Measurements from ENCODE around the gene ZNF587. TPM values are rescaled to one million over a fixed set of nuclear protein-coding genes. Genes with fewer than 3 reads are reported as not detected.
"Not testable (repeated sequence)": the region's sequence is repeated elsewhere in the genome, so short reads cannot be mapped to it uniquely, and the experiment has no call there.

Gene ZNF587
- total and polyA plus RNA-seq, 5 donors: 16.3 to 23.8 (median 20.2) TPM

GRCh38 chr19:57823155-57823554, 26.5 kb upstream of the ZNF587 start:
- H3K9me3 ChIP-seq (ENCODE audit: control insufficient read depth, low read length); H3K27me3 ChIP-seq (ENCODE audit: control insufficient read depth, insufficient read depth); ATAC-seq; H3K27ac ChIP-seq (ENCODE audit: low read length); intact Hi-C loops (cut with DNase I); H3K4me3 ChIP-seq (ENCODE audit: low read length); H3K4me1 ChIP-seq (ENCODE audit: control insufficient read depth, insufficient read depth, low read length); DNase-seq: not testable (repeated sequence)
- 70% methylated on average over 2 of the region's 2 CpGs for WGBS

- H3K27ac ChIP-seq (ENCODE audit: low read length): not testable (repeated sequence)
Observed at GRCh38 chr19:57823608-57824007, 26.1 kb upstream of the ZNF587 start.

GRCh38 chr19:57825511-57825910, 24.1 kb upstream of the ZNF587 start:
- no peaks in the 10 kb centered on the region for H3K9me3 ChIP-seq (ENCODE audit: control insufficient read depth, low read length)

More at GRCh38 chr19:57823608-57824007, 26.1 kb upstream of the ZNF587 start:
- H3K9me3 ChIP-seq (ENCODE audit: control insufficient read depth, low read length); intact Hi-C loops (cut with DNase I); ATAC-seq; DNase-seq; H3K27me3 ChIP-seq (ENCODE audit: control insufficient read depth, insufficient read depth); H3K4me1 ChIP-seq (ENCODE audit: control insufficient read depth, insufficient read depth, low read length); H3K4me3 ChIP-seq (ENCODE audit: low read length): not testable (repeated sequence)
- WGBS: 78% methylated on average over 4 of the region's 4 CpGs

GRCh38 chr19:57829316-57829715, 20.3 kb upstream of the ZNF587 start:
- intact Hi-C loops (cut with DNase I): no loop called here
- DNase-seq (no peak), ATAC-seq (no peak)
- Histone ChIP-seq H3K4me1 (ENCODE audit: control insufficient read depth, insufficient read depth, low read length) (no peaks in the 10 kb centered on the region), H3K27me3 (ENCODE audit: control insufficient read depth, insufficient read depth) (no peaks in the 10 kb centered on the region), H3K9me3 (ENCODE audit: control insufficient read depth, low read length) (no peaks in the 10 kb centered on the region), H3K27ac (ENCODE audit: low read length) (peak overlapping the region; percentile 6), H3K4me3 (ENCODE audit: low read length) (no peak overlapping the region)
- WGBS: 38% methylated on average over 5 of the region's 5 CpGs

More at GRCh38 chr19:57825511-57825910, 24.1 kb upstream of the ZNF587 start:
- intact Hi-C loops (cut with DNase I): no loop called here
- H3K27ac ChIP-seq (ENCODE audit: low read length): no peak overlapping the region
- DNase-seq (no peak), ATAC-seq (no peak)
- no peak overlapping the region for H3K4me3 ChIP-seq (ENCODE audit: low read length)
- H3K4me1 ChIP-seq (ENCODE audit: control insufficient read depth, insufficient read depth, low read length): peaks cover 4% of the 10 kb centered on the region
- 84% methylated on average over 6 of the region's 6 CpGs for WGBS
- no peaks in the 10 kb centered on the region for H3K27me3 ChIP-seq (ENCODE audit: control insufficient read depth, insufficient read depth)

GRCh38 chr19:57830071-57830602, 19.5 kb upstream of the ZNF587 start, which contains the start of gene ZNF587B:
Gene ZNF587B, plus strand, starts transcription at chr19:57830299. Its CDS starts 230 bp downstream, at chr19:57830529.
- peak within 1 kb of the TSS; percentile 95 for H3K27ac ChIP-seq (ENCODE audit: low read length)
- DNase-seq (peak; percentile 77 to 93 (median 91)), ATAC-seq (peak; percentile 91 to 92)
- H3K4me3 ChIP-seq (ENCODE audit: low read length): peak within 1 kb of the TSS; percentile 63
- WGBS: 22% methylated on average over 22 of the region's 22 CpGs
- intact Hi-C loops (cut with DNase I): no loop called here
- H3K27me3 ChIP-seq (ENCODE audit: control insufficient read depth, insufficient read depth): no peaks in the 10 kb centered on the region
- H3K9me3 ChIP-seq (ENCODE audit: control insufficient read depth, low read length): no peaks in the 10 kb centered on the region
- no peaks in the 10 kb centered on the region for H3K4me1 ChIP-seq (ENCODE audit: control insufficient read depth, insufficient read depth, low read length)

- H3K9me3 ChIP-seq (ENCODE audit: control insufficient read depth, low read length); H3K4me3 ChIP-seq (ENCODE audit: low read length); intact Hi-C loops (cut with DNase I); H3K4me1 ChIP-seq (ENCODE audit: control insufficient read depth, insufficient read depth, low read length); ATAC-seq; H3K27me3 ChIP-seq (ENCODE audit: control insufficient read depth, insufficient read depth); H3K27ac ChIP-seq (ENCODE audit: low read length); DNase-seq: not testable (repeated sequence)
- WGBS: 90% methylated on average over 5 of the region's 5 CpGs
Observed at GRCh38 chr19:57836991-57837390, 12.7 kb upstream of the ZNF587 start.

GRCh38 chr19:57838622-57839191, 11.0 kb upstream of the ZNF587 start:
- H3K27me3 ChIP-seq (ENCODE audit: control insufficient read depth, insufficient read depth); H3K4me1 ChIP-seq (ENCODE audit: control insufficient read depth, insufficient read depth, low read length); H3K9me3 ChIP-seq (ENCODE audit: control insufficient read depth, low read length); ATAC-seq; H3K27ac ChIP-seq (ENCODE audit: low read length); intact Hi-C loops (cut with DNase I); DNase-seq; H3K4me3 ChIP-seq (ENCODE audit: low read length): not testable (repeated sequence)
- WGBS: 89% methylated on average over 5 of the region's 5 CpGs

- ATAC-seq (no peak), DNase-seq (no peak)
- Histone ChIP-seq H3K4me3 (ENCODE audit: low read length) (no peak overlapping the region), H3K27ac (ENCODE audit: low read length) (no peak overlapping the region), H3K27me3 (ENCODE audit: control insufficient read depth, insufficient read depth) (no peaks in the 10 kb centered on the region), H3K9me3 (ENCODE audit: control insufficient read depth, low read length) (no peaks in the 10 kb centered on the region), H3K4me1 (ENCODE audit: control insufficient read depth, insufficient read depth, low read length) (no peaks in the 10 kb centered on the region)
- intact Hi-C loops (cut with DNase I): no loop called here
- 63% methylated on average over 6 of the region's 6 CpGs for WGBS
Observed at GRCh38 chr19:57841122-57841763, 8.4 kb upstream of the ZNF587 start.

GRCh38 chr19:57847164-57847563, 2.5 kb upstream of the ZNF587 start:
- 84% methylated on average over 3 of the region's 3 CpGs for WGBS
- DNase-seq, ATAC-seq: not testable (repeated sequence)

GRCh38 chr19:57849162-57849665, 445 bp upstream of the ZNF587 start:
- 78% methylated on average over 2 of the region's 2 CpGs for WGBS
- H3K4me1 ChIP-seq (ENCODE audit: control insufficient read depth, insufficient read depth, low read length); H3K27ac ChIP-seq (ENCODE audit: low read length); H3K27me3 ChIP-seq (ENCODE audit: control insufficient read depth, insufficient read depth); DNase-seq; H3K9me3 ChIP-seq (ENCODE audit: control insufficient read depth, low read length); H3K4me3 ChIP-seq (ENCODE audit: low read length); intact Hi-C loops (cut with DNase I): not testable (repeated sequence)
- ATAC-seq: peak in 1 of 2 donors; percentile 41

More at GRCh38 chr19:57847164-57847563, 2.5 kb upstream of the ZNF587 start:
- H3K9me3 ChIP-seq (ENCODE audit: control insufficient read depth, low read length); intact Hi-C loops (cut with DNase I); H3K27ac ChIP-seq (ENCODE audit: low read length); H3K27me3 ChIP-seq (ENCODE audit: control insufficient read depth, insufficient read depth); H3K4me1 ChIP-seq (ENCODE audit: control insufficient read depth, insufficient read depth, low read length); H3K4me3 ChIP-seq (ENCODE audit: low read length): not testable (repeated sequence)

GRCh38 chr19:57850553-57851017, 926 bp downstream of the ZNF587 start:
- Histone ChIP-seq H3K27ac (ENCODE audit: low read length) (no peak overlapping the region), H3K4me3 (ENCODE audit: low read length) (peak overlapping the region; percentile 90), H3K9me3 (ENCODE audit: control insufficient read depth, low read length) (no peaks in the 10 kb centered on the region), H3K4me1 (ENCODE audit: control insufficient read depth, insufficient read depth, low read length) (peaks cover 8% of the 10 kb centered on the region), H3K27me3 (ENCODE audit: control insufficient read depth, insufficient read depth) (no peaks in the 10 kb centered on the region)
- 16% methylated on average over 11 of the region's 11 CpGs for WGBS
- DNase-seq (no peak), ATAC-seq (no peak)
- intact Hi-C loops (cut with DNase I): no loop called here
